CD4-positive, alpha-beta T cell treated with Interleukin-4 for 1 hour (primary cell): ENCODE data around the gene ZNF385B.

ENCODE experiments used
- DNase-seq, 2 donors: peaks; one replicate each; pipeline ENCODE4 v3.0.0-alpha.2; 2020 to 2022

ZNF385B gene

DNA sequence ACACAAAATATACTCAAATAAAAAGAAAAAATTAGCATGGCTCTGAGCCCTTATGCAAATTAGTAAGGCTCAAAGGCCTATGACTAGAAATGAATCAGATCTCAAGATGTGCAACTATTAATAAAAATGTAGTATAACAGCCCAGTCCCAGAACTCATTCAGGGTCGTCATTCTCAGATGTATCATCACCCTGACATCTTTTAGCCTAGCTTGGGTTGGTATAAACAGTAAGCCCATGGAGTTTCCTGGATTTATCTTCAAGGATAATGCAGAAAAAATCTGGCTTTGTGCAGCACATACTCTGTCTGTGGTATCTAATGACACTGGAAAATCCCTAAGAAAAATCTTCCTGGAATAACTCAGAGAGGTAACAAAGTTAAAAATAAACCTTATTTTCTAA, 239.3 kb downstream of the ZNF385B start:
- no peak for DNase-seq

DNA sequence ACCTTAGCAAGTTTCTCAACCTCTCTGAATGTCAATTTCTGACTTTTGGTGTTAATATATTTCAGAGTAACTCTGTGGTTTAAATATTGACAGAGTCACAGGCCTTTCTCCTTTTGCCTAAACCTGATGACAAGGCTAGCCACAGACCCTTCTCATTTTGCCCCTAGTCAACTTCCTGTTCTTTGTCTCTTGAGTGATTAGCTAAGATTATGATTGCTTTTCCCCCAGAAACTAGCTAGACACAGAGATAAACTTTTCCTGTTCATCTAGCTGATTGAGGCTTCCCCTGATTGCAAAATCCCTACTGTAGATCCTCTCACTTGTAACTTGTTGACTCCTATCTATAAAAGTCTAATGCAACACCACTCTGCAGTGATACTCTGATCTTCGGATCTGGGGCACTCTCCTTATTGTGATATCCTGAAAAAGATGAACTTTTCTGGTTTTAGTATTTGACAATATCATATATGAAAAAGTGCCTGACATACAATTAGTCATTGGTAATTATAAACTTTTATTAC, 241.4 kb downstream of the ZNF385B start:
- DNase-seq = no peak

DNA sequence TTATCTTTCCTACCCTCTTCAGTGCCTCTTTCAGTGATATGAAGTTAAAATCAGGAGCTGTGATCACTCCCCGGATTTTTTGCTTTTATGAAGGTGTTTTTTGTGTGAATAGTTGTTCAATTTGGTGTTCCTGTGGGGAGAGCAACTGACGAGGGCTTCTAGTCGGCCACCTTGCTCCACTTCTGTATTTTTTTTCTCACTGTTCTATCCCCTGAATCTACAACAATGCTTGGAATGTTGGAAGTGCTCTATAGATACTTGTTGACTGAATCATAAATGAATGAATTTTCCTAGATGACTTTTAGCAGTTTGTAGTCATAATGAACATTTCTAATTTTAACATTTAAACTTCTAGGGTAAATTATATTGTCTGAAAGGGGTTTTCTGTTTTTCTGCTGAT, 247.3 kb downstream of the ZNF385B start:
- no peak for DNase-seq

DNA sequence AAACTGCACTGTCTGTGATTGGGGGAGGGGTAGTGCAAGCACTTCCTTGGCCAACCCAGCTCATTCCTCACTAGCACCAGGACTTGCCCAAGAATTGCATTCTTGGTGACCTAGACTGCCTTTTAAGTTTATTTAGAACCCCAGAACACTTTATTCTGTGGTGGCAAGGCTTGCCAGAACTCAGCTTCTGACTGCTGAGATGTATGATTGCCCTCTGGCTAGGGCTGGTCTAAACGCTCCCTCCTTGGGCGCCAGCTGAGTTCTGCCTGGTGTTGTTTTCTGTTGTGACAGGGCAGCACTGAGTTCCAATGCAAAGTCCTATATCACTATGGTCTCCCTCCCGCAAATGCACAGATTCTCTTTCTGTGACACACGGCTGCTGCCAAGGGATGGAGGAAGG, 247.7 kb downstream of the ZNF385B start:
- DNase-seq = no peak

DNA sequence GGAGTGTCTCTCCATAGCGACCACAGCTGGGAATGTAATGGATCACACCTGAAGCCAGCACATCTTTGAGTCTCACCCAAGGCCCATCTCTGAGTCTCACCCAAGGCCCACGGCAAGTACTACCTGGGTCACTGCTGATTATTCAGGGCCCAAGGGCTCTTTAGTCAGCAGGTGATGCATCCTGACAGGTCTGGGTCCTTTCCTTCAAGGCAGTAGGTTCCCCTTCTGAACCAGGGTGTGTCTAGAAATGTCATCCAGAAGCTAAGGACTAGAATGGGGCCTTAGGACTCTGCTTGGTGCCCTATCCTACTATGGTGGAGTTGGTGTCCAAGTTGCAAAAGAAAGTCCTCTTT, 248.1 kb downstream of the ZNF385B start:
- no peak for DNase-seq

DNA sequence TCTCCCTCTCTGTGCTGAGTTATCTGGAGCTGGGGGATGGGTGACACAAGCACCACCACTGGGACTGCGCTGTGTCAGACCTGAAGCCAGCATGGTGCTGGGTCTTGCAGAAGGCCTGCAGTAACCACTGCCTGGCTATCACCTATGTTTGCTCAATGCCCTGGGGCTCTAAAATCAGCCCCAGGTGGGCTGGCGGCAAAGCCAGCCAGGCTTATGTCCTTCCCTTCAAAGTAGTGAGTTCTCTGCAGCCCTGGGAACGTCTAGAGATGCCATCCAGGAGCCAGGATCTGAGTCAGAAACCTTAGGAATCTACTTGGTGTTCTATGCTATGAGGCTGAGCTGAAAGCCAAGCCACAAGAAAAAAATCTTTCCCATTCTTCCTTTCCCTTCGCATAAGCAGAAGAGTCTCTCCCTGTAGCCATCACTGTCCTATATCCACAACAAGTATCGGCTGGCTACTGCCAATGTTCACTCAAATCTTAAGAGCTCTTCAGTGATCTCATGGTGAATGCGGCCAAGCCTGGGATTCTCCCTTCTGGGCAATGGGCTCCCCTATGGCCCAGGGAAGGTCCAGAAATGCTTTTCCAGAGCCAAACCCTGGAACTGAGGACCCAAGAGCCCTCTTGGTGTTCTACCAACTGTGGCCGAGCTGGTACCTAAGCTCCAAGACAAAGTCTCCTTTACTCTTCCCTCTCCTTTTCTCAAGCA, 248.7 kb downstream of the ZNF385B start:
- no peak for DNase-seq

DNA sequence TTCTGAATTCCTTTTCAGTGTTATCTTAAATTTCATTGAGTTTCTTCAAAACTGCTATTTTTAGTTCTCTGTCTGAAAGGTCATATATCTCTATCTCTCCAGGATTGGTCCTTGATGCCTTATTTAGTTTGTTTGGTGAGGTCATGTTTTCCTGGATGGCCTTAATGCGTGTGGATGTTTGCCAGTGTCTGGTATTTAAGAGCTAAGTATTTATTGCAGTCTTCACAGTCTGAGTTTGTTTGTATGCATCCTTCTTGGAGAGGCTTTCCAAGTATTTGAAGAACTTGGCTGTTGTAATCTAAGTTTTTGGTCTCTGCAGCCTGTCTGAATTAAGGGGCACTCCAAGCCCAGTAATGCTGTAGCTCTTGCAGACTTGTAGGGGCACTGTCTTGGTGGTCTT, 249.3 kb downstream of the ZNF385B start:
- DNase-seq = no peak

DNA sequence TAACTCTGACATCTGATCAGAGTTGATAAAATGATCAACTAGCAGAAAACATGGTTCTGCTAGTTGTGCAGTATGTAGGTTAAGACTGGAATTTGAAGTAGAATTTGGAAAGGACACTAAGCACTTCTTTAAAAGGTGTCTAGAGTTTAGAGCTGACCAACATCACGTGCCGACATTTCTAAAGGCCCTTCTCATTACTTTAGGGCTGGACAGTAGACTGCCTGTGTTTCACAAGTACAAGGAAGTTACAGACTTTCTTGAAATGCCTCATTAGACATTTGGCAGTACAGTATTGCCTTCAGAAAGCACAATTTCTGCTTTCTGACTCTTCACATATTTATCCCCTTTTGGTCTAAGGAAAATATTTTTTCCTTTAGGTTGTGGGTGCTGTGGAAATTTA, 255.3 kb downstream of the ZNF385B start:
- no peak for DNase-seq

DNA sequence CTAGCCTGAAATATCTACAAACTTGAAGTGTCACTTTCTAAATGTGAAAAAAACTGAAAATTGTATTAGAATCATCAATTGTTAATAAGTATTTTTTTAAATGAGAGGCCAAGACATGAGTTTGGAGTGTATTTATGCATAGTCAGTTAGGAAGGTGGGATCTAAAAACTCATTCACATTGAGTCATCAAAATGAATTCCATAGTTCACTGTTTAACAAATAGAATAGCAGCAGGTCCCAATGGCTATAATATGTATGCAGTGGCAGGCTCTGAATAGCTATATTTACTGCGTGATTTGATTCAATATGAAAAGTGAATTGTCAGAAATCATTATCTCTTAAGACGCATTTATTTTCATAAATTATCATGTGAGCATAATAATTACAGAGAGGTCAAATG, 256.1 kb downstream of the ZNF385B start:
- no peak for DNase-seq

DNA sequence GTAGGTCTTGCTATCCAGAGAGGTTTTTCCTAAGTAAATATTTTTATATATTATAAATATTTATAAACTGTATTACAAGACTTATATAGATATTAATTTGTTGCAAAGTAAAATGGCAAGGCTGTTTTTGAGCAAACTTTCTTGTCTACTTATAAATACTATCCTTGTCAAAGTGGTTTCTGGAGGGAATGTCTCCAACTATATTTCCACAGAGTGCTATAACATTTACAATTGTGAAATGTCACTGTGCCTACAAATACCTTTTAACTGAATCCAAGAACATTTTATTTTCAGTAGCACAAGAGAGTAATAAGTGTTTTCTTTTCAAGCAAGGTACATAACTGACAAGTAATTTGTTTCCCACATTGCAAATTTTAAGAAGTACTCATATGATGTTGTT, 256.8 kb downstream of the ZNF385B start:
- no peak for DNase-seq

DNA sequence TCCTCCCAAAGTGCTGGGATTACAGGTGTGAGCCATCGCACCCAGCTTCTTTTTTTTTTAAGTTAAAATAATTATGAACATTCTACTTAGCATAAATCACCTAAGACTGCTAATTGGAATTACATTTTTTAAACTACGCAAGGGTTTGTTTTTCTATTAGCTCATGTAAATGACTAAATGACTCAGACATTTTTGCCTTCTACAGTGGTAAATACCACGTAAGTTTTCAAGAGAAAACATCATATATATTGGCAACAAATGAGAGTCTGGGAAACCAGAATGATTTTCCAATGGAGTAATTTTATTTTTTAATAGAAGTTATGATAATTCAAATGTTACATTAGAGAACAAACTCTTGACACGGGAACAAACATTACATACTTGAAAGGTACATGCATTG, 259.0 kb downstream of the ZNF385B start:
- DNase-seq = no peak

DNA sequence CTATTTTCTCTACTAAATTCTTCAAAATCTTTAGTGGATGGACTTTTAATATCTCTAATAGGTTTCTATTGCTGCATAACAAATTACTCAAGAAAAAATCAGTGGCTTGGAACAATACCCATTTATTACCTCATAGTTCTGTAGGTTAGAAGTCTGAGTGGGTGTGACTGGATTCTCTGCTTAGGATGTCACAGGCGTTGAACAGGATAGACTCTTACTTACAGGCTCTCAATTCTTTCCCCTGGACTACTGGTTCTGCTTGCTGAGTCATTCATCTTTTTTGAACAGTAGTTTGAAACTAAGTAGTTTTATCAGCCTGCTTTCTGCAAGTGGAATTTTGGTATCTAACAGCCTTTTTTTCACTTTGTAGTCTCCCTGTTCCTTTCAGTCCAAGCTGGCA, 265.4 kb downstream of the ZNF385B start:
- DNase-seq = no peak

DNA sequence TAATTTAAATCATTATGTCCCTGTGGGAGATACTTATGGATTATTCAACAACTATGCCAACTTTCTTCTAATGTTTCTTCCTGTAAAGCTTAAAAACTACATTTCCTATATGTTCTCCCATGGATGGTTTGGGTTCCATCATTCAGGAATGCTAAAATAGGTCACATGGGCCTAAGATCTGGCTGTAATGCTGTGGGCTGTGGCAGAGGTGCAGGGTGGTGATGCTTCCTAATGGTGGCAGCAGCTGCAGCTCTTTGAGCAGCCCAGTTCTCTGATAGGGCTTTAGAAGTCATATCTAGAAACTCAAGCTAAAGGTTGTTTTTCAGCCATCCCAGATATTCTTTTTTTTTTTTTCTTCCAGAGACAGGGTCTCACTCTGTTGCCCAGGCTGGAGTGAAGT, 266.1 kb downstream of the ZNF385B start:
- no peak for DNase-seq

DNA sequence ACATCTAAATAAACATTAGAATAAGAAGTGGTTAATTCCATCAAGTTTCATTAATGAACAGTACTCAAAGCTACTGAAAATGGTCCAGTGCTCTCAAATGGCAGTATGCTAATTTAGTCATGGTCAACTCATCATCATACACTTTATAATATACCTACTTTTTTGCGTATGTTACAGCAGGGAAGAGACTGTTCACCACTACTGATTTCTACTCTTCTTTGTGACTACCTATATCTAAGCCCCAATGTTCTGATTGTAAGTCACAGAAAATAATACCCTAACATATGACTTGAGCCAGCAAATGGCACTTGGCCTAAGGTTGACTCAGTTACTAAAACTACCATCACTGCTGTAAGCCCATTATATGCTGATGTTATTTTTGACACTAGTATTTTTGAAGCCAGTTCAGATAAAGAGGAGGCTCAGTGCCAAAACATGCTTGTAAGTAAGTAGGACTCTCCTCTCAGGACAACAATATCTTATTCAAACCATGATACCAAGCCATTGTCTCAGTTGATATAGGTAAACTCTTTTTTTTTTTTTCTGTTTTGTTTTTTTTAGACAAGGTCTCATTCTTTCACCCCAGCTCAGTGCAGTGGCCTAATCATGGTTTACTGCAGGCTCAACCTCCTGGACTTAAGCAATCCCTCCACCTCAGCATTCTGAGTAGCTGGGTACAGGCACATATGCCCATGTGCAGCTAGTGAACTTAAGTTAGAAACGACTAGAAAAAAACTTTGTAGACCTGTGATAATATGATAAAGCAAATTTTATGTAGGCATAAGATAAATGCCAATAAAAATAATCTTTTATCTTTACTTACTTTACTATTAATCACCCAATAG, 266.9 kb downstream of the ZNF385B start:
- DNase-seq = no peak

DNA sequence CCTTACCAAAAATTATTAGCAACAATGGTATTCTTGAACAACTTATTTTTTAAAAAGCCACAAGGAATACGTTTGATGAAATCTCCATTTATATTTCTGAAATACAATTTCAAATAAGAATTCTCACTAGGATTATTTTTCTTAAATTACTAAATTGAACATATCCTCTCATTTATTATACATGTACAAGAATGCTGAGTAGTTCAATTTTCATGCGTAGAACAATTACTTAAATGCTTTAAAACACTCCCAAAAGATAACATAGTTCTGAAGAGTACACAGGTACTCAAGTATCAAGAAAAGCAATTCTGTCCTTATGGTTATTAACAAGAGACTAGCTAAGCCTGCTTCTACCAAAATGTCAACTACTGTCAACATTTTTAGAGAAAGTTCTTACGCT, 268.1 kb downstream of the ZNF385B start:
- DNase-seq = no peak

DNA sequence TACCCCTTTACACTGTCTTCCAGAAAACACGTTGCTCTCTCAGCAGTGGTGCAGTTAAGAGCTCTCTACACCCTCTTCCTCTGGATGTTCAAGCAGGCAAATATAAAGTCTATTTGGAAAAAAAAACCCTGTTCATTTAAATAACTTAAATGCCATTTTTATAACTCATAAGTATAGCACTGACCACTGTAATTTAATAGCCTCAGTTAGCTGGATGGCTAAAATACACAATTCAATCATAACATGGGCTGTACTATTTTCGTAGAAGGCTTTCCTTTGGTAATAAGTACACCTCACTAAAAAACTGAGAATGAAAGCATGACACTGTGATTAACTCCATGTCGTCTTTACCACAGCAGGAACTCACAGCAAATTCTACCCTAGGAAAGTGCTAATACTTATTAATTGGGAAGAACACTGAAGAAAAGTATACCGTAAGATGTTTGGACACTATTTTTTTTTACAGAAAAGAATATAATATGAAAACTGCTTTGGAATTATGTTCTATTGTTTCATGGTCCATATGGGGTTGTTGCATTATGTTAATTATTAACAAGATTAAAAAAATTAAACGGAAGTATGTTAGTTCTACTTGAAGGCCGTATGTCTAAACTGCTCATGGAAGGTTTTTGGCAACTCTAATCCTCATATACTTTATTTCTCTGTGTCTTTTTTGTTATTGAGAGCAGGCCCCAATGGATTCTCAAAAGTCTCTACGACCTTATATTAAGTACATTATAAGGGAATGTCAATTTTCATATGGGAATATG, 269.1 kb downstream of the ZNF385B start:
- no peak for DNase-seq

DNA sequence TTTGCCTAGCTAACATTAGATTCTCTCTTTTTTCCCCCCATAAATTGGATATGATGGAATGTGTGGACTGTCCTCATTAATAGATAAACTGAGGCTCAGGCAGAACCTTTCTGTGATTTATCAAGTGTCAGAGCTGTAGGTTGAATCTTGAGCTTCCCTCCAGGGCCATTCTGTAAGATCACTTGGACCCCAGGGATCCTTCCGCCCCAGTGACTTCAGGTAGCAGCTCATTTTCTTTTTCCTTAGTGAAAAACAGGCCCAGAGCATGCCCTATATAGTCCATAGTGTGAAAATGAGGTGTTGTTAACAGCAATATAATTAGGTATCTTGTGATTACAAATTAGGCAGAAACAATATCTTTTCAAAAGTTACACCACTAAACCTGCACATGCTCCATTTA, 269.7 kb downstream of the ZNF385B start:
- DNase-seq = no peak

DNA sequence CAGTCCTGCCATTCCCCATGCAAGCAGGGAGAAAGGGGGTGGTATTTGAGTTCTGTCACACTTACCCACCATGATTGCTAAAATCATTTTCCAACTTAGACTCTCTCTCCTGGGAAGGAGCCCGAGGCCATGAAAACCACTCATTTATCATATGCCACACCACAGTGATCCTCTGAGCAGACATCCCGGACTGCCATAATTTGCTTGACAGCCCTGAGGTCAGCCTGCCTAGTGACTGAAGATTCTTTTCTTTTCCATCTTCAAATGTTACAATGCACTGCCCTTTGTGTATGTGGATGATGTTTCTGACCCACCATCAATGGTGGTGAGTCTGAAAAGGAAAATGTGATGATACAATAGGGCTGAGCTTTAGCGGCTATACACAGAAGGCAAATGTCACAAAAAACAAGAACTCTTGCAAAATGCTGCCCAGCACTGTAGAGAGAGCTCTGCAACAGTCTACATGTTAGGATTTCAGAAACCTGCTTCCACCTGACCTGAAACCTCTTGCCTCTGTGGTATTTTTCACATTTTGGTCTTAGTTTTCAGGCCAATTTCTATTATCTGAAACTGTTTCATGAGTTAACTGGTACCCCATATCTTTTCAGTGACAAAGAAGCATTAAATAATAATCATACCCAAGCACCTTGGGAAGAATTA, 272.8 kb downstream of the ZNF385B start:
- DNase-seq = no peak

DNA sequence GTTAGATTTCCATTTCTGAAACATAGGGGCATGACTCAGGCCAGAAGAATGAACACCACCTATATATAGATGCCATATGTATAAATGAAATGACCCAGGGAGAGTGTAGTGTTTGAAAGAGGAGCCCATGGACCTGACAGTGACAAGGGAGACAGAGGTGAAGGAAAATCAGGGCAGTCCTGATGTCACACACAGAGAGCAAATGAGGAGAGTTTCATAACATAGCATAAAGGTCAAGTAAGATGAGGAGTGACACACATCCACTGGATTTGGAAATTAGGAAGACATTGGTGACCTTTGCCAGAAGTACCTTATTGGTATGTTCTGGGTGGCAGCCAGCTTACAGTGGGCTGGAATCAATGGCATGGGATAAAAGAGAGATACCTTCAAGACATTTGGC, 276.7 kb downstream of the ZNF385B start:
- DNase-seq = no peak

DNA sequence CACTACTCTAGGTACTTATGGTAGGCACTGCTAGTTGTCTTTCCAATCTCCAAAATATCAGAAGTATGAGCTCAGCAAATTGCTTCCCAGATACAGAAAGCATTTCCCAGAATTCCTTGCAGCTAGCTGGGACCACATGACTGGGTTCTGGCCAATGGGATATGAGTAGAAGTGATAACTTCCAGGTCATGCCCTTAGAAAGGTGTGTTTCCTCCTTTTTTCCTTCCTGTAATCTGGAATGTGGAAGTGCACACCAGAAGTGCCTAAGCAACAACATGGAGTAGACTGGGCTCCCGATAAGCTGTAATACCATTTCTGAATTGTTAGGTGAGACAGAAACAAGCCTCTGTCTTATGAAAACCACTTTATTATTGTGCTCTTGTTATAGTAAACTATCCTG, 279.8 kb downstream of the ZNF385B start:
- no peak for DNase-seq

DNA sequence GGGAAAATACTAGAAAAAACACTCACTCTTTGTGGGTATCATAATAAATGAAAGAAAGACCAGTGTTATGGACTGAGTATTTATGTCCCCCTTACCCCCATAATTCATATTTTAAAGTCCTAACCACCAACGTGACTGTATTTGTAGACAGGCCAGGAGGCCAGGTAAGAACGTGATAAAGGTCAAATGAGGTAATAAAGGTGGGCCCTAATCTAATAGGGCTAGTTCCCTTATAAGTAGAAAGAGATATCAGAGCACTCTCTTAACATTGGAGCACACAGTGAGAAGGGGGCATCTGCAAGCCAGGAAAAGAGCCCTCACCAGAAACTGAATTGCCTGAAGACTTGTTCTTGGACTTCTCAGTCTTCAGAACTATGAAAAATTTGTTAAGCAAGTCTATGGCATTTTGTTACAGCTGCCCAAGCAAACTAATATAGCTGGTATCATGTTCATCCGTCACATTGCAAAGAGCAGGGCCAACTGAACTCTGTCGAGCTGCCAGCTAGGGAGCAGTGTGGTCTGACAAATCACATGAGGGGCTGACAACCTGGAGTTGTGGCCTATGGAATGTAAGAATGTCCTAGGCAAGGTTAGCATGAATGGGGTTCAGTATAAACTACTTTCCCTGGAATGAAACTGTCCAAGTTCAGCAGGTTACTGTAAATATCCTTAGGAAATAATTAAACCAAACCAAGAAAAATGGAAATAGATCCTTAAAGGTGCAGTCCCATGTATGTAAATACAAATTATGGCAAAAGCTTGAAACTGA, 280.9 kb downstream of the ZNF385B start:
- DNase-seq = no peak

DNA sequence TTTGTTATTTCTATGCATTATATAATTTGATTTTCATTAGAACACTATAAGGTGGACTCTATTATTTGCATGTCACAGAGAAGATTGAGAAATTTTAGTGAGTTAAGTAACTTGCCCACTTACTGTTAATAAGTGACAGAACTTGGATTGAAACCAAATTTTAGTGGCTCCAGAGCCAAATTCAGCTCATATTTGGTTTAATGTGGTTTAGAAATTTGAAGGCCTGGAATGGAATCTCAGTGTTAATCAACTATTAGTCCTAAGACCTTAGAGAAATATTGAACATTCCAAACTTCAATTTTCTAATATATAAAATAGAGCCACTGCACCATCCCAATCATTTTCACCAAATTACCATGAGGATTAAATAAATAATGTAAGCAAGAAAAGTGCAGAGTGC, 281.6 kb downstream of the ZNF385B start:
- DNase-seq = no peak
